ENCODE data around the gene POLR3E. TPM values are rescaled to one million over a fixed set of nuclear protein-coding genes. Genes with fewer than 3 reads are reported as not detected.
A peak's percentile ranks its signal among the peaks of the same experiment; 100 is the strongest.

The POLR3E gene
- total RNA-seq, 2 experiments from 2014 or later, result 66.9 to 67.9 TPM

- Mint-ChIP-seq H3K36me3 (ENCODE audit: low read depth) (peaks cover 43% of the 10 kb centered on the region), H3K4me1 (ENCODE audit: low read depth) (peaks cover 3% of the 10 kb centered on the region), H3K4me3 (no peak overlapping the region), H3K9me3 (no peaks in the 10 kb centered on the region), H3K27ac (no peak overlapping the region), H3K27me3 (no peaks in the 10 kb centered on the region)
- ATAC-seq (no peak), DNase-seq (no peak)
- TF ChIP-seq, protein P1, sequence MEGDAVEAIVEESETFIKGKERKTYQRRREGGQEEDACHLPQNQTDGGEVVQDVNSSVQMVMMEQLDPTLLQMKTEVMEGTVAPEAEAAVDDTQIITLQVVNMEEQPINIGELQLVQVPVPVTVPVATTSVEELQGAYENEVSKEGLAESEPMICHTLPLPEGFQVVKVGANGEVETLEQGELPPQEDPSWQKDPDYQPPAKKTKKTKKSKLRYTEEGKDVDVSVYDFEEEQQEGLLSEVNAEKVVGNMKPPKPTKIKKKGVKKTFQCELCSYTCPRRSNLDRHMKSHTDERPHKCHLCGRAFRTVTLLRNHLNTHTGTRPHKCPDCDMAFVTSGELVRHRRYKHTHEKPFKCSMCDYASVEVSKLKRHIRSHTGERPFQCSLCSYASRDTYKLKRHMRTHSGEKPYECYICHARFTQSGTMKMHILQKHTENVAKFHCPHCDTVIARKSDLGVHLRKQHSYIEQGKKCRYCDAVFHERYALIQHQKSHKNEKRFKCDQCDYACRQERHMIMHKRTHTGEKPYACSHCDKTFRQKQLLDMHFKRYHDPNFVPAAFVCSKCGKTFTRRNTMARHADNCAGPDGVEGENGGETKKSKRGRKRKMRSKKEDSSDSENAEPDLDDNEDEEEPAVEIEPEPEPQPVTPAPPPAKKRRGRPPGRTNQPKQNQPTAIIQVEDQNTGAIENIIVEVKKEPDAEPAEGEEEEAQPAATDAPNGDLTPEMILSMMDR (IDR thresholded peaks at IDR 0.05), result no peak
- CTCF ChIA-PET, result no interaction called here
- intact Hi-C loops (cut with micrococcal nuclease), result no loop called here
- POLR2A ChIA-PET, result interaction anchor here (1.0 to 1.1 kb wide), 2 partner anchors 14 to 57 kb away, joined by 3 to 4 read pairs; no protein-coding TSS in a partner anchor
These were observed 18.8 kb downstream of the POLR3E start for GRCh38 chr16:22315979-22316378.

- TF ChIP-seq, protein P1 (IDR thresholded peaks at IDR 0.05), result no peak
- ChIA-PET POLR2A (interaction anchor here (1.0 to 1.1 kb wide), 2 partner anchors 14 to 56 kb away, joined by 3 to 4 read pairs; no protein-coding TSS in a partner anchor), CTCF (no interaction called here)
- intact Hi-C loops (cut with micrococcal nuclease), result no loop called here
- ATAC-seq (no peak), DNase-seq (no peak)
- Mint-ChIP-seq H3K27ac (no peak overlapping the region), H3K9me3 (no peaks in the 10 kb centered on the region), H3K27me3 (no peaks in the 10 kb centered on the region), H3K36me3 (ENCODE audit: low read depth) (peaks cover 47% of the 10 kb centered on the region), H3K4me1 (ENCODE audit: low read depth) (peaks cover 3% of the 10 kb centered on the region), H3K4me3 (no peak overlapping the region)
These were observed 19.2 kb downstream of the POLR3E start for GRCh38 chr16:22316411-22316811.

GRCh38 chr16:22317001-22317530 lies 19.9 kb downstream of the POLR3E start:
- Mint-ChIP-seq H3K27ac (peak overlapping the region; percentile 27), H3K9me3 (no peaks in the 10 kb centered on the region), H3K4me3 (no peak overlapping the region), H3K27me3 (no peaks in the 10 kb centered on the region), H3K36me3 (ENCODE audit: low read depth) (peaks cover 42% of the 10 kb centered on the region), H3K4me1 (ENCODE audit: low read depth) (peaks cover 3% of the 10 kb centered on the region)
- ChIA-PET POLR2A (no interaction called here), CTCF (no interaction called here)
- no peak for ATAC-seq
- TF ChIP-seq, protein P1 (IDR thresholded peaks at IDR 0.05), result no peak
- intact Hi-C loops (cut with micrococcal nuclease), result no loop called here
- DNase-seq, result no peak

DNA sequence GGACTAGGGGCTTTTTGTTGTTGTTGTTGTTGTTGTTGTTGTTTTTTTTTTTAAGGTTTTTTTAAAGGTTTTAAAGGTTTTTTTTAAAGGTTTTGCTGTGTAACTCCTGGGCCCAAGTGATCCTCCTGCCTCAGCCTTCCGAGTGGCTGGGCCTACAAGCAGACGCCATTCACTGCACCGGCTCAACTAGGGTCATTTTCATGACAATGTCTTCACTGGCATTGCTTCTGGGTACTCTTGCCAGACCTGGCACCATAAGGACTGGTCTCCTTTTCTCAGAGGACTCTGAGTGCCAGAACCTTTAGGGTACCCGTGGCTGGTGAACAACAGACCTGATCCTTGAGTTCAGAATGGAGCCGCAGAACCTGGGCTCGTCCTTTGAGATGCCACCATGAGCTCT lies 20.4 kb downstream of the POLR3E start:
- intact Hi-C loops (cut with micrococcal nuclease), result no loop called here
- H3K27ac Mint-ChIP-seq, result peak overlapping the region; percentile 27

More for the DNA sequence above, 20.4 kb downstream of the POLR3E start:
- peaks cover 44% of the 10 kb centered on the region for H3K36me3 Mint-ChIP-seq (ENCODE audit: low read depth)
- ATAC-seq (no peak), DNase-seq (no peak)
- TF ChIP-seq, protein P1 (IDR thresholded peaks at IDR 0.05), result no peak
- POLR2A ChIA-PET, result no interaction called here
- no peaks in the 10 kb centered on the region for H3K9me3 Mint-ChIP-seq
- H3K27me3 Mint-ChIP-seq, result no peaks in the 10 kb centered on the region
- H3K4me3 Mint-ChIP-seq, result no peak overlapping the region
- CTCF ChIA-PET, result interaction anchor here (1.7 to 1.8 kb wide), 2 partner anchors 12 to 57 kb away, joined by 5 to 6 read pairs; partner anchors contain the start of gene CDR2
- peaks cover 3% of the 10 kb centered on the region for H3K4me1 Mint-ChIP-seq (ENCODE audit: low read depth)
